GM19099 (cell line): ENCODE data around the gene ADGRD1.

Source experiments
- POLR2A ChIP-seq: IDR thresholded peaks from 3 replicates; pipeline ENCODE4 v1.6.1; 2011; ENCODE audit warnings: low read depth; ENCODE audit not compliant: insufficient read length; ENCODE audit errors: extremely low read depth

Gene ADGRD1

DNA sequence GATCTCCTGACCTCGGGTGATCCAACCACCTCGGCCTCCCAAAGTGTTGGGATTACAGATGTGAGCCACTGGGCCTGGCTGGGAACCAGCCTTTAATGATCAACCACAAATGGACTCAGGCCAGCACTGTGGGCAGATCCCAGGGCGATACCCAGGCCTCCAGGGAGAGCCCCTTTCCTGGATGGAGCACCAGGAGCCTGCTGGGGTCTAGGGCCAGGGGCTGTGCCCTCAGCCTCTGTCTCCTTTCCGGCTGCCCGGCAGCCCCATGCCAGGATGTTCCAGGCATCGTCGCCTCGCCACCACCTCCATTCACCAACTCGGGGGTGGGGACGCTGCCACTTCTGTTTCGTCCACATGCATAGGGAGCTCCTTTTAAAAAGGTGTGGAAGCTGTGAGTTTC lies 2.3 kb downstream of the ADGRD1 start:
- no peak for TF ChIP-seq POLR2A

DNA sequence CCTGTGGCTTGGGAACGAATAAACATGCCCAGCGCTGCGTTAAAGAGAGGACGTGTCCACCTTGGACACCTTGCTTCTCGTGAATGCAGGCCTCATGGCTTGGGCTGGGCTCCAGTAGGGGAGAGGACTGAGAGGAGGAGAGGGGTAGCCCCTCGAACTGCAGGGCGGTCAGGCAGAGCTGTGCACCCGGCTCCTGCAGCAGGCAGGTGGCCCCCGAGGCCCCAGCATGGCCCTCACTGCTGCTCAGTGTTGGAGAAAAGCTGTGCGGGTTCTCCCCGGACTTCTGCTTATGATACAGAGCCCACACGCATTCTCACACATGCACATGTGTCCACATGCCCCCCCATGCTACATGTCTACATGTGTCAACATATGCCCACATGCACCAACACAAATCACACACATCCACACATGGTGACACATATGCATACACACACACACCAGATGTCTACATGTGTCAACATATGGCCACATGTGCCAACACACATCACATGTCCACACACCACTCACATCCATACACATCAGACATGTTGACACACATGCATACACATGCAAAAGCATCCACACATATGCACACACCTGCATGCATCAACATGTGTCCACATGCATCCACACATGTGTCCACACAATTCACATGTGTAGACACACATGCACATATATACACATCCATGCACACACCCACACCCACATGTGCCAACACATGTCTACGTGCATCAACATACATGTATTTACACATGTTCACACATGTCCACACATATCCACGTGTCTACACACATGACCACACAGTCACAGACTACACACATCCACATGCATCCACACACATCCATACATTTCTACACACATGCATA lies 3.0 kb downstream of the ADGRD1 start:
- TF ChIP-seq POLR2A: no peak

DNA sequence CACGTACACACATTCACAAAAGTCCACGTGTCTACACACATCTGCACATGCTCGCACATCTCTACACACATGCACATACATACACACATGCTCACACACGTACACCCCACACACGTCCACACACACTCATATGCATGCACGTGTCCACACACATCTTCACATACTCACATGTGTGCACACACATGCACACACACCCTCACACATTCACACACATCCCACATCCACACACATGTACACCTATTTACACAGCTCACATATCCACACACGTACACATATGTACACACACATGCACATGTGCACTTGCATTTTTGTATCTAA lies 3.6 kb downstream of the ADGRD1 start:
- no peak for TF ChIP-seq POLR2A

DNA sequence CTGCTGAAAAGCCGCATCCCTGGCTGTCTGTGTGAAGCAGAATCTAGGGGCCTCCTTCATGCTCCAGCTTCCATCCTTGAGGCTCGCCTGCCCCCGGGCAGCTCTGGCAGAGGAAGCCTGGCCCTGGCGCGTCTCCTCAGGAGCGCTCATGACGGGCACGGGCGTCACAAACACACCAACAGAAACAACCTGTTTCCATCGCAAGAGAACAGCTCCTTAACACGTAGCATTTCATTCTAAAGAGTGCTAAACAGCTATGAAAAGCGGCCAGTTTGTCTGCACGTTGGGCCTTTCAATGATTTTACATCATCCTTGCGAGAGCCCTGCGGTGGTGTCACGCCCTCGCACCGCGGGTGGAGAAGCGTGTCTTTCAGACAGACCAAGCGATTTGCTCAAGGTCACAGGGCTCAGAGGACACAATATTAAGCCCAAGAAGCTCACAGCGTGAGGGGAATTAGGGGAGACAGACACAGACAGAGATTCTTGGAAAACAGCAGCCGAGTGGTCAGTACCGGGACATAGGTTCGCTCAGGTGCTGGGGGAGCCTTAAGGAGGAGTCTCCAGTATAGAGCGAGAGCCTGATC lies 4.9 kb downstream of the ADGRD1 start:
- no peak for TF ChIP-seq POLR2A

DNA sequence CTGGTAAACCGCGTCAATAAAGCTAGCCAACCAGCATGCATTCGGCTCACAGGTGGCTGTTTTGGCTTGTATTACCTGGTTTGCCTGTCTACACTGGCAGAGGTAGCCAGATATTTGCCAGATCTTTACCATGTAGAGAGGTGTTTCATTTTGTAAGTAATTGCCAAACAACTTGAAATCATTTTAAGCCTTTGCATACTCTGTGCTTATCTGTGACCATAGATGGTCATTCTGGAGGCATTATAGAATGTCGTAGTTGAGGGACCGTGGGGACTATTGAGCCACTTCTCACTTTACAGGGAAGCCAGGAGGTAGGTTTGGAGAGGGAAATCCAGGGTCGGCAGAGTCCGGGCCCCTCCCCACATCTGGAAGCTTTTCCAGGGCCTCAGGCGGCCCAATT lies 5.9 kb downstream of the ADGRD1 start:
- TF ChIP-seq POLR2A: no peak

DNA sequence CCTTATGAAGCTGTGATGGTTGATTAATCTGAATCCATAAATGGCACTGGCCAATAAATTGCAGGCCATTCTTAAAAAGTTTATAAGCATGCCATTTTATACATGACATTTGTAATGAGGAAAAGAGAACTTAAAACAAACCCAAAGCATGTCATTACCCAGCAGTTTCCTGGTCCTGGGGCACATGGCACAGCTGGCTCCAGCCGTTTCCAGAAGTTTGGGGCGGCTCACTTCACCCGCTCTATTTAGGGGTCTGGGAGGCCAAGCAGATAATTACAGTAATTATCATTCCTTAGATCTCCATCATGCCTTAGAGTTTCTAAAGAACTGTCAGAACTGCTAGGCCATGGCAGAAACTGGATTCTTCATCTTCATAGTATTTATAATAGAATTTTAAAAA lies 6.4 kb downstream of the ADGRD1 start:
- TF ChIP-seq POLR2A: no peak

DNA sequence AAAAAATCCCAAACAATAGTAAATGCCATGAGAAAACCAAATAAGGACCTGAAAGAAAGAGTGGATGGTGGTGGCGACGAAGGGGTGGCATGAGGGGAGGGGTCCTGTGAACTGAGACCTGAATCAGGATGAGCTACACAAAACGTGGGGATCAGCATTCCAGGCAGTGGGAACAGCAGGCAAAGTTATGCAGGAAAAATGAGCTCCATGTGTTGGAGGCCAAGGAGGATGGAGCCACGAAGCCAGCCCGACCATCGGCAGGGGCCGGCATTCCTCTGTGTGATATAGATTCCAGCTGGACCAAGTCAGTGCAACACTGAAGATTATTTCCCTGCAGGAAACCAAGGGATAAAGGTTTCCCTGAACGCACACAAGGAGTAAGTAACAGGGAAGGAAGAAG lies 7.1 kb downstream of the ADGRD1 start:
- TF ChIP-seq POLR2A: no peak

DNA sequence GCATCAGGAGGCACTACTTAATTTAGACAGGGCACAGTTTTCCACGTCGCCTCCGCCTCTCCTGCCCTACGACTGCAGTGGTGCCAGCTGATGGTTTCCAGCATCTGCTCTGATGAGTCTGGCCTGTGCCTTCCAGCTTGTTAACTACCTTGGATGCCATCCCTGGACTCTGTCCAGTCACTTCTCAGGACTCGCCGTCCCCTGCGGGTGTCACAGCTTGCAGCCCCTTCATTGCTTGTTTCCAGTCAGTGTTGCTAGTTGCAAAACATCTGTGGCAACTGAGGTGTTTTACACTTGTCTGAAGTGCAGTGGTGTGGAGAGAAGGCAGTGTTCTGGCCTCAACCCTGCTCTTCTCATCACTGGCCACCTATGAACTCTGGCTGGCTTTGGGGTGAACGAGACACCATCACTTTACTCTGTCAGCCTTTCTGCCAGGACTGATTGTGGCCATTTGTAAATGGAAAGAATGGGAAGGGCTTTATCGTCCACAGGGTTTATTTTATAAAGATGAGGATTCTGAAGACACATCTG lies 8.3 kb downstream of the ADGRD1 start:
- no peak for TF ChIP-seq POLR2A

DNA sequence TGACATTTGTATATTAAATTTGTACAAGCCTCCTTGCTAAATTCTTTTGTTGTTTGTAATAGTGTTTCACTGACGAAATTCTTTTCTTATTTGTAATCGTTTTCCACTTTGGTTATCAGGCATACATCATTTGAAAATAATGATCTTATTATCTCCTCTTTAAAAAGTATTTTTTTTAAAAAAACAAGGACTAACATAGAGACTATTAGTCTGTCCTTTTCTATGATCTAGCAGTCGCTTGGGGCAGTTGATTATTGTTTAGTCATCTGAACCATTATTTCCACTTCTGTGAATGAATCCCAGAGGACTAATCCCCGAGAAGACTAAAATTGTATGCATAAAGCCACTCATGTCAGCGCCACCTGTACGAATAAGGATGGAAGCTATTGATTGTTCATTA lies 11.5 kb downstream of the ADGRD1 start:
- no peak for TF ChIP-seq POLR2A

DNA sequence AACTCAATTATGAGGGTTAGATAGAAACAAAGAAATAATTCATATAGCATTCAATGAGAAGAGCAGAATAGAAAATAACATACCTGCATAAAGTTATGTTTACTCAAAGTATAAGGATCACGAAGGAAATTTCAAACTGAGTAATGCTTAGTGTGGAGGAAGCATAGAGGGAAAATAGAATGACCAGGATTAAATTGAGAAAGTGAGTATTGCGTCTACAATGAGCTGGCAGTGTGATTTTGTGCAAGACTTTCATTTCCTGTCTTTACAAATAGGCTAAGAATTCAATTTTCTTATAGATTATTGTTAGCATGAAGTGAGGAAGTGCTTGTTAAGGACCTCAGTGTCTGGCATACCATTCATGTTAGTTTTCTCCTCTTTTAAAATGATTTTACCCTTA lies 12.0 kb downstream of the ADGRD1 start:
- no peak for TF ChIP-seq POLR2A

DNA sequence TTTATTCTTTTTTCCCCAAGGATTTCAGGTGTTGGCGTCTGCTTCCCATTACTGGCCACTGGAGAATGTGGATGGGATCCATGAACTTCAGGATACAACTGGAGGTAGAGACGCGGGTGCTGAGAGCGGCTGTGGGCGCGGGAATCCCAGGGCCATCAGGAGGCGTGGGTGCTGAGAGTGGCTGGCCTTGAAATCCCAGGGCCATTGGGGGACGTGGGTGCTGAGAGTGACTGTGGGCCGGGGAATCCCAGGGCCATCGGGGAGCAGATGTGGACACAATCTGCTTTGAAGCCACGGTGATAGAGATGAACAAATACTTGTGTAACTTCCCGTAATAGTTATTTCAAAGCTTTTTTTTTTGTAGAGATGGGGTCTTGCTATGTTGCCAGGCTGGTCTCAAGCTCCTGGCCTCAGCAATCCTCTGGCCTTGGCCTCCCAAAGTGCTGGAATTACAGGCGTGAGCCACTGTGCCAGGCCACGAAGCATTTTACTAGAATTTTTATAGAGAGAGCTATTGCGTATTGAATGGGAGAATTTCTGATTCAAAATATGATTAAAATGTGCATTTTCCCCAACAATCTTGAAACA lies 12.8 kb downstream of the ADGRD1 start:
- no peak for TF ChIP-seq POLR2A

DNA sequence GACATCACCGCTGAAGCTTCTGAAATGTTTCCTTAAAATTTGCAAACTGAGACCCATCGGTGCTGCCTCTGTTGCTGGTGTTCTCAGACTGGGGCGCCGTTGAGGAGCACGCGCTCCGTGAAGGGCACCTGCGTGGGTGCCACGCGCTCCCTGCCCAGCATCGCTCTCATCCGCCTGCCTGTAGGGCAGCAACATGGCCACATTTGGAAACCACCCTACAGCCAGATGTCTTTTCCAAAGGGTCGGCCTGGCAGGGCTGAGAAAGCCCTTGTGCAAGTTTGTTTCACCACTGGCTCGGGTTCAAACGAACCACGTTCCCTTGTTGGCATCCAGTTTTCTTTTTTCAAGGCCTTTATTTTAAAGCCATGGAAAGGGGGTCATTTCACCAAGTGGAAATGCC lies 13.9 kb downstream of the ADGRD1 start:
- TF ChIP-seq POLR2A: no peak

DNA sequence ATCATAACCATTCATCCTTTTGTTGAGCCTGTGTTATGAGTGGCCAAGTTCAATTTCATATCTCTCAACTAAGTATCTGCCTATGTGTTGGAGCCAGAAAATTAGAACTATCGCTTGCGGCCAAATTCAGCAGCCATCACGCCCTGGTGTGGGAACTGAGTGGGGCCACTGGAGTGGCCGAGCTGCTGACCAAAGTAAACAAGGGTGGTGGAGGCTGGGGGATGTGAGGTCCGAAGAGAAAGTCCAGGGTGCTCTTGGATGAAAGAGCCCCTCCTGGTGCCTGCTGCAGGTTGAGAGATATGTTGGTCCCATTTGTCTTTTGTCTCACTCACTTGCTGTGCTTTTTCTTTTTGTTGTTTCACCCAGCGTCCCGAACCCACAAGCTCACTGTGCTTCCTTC lies 14.9 kb downstream of the ADGRD1 start:
- TF ChIP-seq POLR2A: no peak

DNA sequence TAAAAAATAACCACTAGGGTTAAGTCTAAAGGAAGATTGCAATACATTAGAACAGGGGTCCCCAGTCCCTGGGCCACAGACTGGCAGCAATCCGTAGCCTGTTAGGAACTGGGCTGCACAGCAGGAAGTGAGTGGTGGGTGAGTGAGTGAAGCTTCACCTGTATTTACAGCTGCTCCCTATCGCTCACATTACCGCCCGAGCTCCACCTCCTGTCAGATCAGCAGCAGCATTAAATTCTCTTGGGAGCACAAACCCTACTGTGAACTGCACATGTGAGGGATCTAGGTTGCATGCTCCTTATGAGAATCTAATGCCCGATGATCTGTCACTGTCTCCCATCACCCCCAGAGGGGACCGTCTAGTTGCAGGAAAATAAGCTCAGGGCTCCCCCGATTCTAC lies 15.5 kb downstream of the ADGRD1 start:
- TF ChIP-seq POLR2A: no peak

DNA sequence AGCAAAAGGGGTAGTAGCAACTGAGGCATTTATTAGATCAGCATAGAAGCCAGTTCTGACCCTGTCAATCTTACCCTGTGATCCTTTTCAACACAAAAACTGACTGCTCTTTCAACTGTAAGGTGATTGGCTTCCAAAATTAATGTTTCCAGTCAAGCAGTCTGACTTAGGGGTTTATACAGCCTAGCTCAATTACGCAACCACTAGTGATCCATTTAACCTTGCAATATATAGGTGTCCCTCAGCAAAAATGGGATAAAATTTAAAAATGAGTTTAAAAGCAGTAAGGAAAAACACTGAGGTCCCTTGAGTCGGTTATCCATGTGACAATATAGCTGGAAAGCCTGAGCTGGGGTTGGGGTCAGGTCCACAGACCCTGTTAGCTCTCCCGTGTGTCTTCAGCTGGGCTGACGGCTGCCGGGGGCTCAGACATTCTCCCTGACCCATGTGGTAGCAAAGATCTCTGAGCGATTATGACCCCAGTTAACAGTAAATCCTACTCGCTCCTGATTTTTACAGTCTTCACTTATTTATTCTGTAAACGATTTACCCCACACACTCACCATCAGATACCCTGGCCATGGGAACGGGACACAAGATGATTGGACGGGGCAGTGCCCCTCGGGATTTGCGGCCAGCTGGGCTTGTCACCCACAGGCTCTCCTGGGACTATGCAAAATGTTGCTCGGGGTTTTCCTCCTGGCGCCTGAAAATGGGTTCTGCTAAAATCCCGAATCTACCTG lies 16.6 kb downstream of the ADGRD1 start:
- no peak for TF ChIP-seq POLR2A

DNA sequence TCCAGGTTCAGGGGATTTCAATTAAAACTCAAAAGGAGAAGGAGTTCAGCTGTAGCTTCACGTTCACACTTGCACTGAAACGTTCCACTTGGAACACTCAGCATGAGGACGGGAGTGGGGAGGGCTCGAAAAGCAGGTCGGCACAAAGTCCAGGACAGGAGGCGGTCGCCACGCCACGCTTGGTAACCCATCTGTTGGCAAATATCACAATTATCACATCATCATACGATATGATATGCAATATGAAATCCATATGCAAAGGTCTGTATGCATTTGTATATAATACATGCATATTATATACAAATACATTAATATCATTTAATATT lies 17.2 kb downstream of the ADGRD1 start:
- no peak for TF ChIP-seq POLR2A
